GM21576 (cell line): ENCODE data around the gene OTOG.

ENCODE experiments used
- ATAC-seq: cut with Tn5 transposase; IDR thresholded peaks from one replicate; pipeline ENCODE4 v1.9.1; 2021; ENCODE audit warnings: mild to moderate bottlenecking, moderate library complexity; ENCODE audit not compliant: unreplicated experiment

OTOG gene

DNA sequence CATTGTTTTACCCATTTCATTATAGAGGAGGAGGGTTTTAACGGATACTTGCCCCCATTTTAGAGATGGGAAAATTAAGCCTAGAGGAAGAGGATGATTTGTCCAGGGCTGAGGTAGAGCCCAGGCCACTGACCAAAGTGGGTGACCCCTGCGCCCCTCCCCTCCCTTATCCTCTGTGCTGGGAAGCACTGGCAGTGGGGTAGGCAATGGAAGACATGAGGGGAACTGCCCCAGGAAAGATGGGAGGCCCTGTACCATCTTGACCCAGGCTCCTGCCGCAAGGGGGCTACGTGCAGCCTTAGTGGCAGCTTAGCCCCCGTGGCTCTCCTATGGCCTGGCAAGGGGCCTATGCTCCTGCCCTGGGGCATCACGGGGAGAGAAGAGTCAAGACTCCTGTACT, 95.9 kb downstream of the OTOG start:
- ATAC-seq = no peak

DNA sequence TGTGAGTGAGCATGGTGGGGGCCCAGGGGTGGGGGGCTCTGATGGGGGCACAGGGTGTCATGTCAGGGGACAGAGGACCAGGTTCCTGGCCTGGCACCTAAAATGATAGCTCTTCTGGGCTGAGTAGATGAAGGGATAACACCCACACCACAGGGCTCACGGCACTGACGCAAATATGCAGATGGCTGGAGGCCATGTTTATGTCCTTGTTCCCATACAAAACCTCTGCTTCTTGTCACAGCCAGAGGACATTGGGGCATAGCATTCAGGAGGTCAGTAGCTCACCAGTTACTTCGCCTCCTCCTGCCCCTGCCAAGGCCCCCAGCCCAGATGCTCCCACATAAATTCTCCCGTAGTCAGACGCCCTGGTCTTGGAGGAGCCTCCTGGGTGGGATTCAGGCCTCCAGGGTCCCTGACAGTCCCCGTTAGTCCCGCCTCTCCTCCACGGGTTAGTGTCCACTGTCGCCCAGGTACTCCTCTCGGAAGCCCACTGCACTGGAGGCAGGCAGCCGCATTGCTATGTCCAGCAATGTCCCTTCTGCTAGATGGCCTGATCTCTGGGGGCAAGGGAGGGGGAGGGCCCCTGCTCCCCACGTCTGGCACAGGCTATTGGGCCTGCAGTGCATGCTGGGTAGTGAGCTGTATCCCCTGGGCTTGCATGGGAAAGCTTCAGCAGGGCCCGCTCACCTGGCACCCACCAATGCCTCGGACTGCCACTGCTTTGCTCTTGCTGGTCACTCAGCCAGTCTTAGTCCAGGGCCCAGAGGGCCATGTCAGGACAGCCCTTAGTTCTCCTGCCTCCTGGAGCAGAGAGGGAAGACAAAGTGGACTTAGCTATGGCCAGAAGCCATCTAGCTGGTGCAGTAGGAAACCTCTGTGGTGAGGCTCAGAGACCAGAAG, 96.7 kb downstream of the OTOG start:
- ATAC-seq = no peak

DNA sequence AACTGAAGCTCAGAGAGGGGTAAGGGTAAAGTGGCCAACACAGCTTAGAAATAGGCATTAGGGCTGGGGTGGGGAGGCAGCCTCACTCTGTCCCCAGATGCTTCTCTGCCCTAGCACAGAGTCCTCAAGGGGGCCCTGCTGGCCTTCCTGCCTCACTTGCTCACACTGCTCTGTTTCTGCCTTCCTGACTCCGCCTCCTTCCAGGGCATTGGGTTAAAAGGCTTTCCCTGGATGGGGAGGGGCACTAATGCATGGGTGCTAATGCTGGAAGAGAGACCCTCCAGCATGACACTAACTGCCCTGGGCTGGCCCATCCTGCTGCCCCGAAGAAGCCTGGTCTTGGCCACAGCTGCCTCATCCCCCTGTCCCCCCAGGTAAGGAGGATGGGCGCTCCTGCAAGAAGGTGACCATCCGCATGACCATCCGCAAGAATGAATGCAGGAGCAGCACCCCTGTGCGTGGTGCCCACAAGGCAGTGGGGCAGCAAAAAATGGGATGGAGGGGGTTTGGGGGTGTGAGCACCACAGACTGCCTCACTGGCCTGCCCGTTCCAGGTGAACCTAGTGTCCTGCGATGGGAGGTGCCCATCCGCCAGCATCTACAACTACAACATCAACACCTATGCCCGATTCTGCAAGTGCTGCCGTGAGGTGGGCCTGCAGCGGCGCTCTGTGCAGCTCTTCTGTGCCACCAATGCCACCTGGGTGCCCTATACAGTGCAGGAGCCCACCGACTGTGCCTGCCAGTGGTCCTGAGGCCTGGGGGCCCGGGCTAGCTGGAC, 98.3 kb downstream of the OTOG start:
- no peak for ATAC-seq

DNA sequence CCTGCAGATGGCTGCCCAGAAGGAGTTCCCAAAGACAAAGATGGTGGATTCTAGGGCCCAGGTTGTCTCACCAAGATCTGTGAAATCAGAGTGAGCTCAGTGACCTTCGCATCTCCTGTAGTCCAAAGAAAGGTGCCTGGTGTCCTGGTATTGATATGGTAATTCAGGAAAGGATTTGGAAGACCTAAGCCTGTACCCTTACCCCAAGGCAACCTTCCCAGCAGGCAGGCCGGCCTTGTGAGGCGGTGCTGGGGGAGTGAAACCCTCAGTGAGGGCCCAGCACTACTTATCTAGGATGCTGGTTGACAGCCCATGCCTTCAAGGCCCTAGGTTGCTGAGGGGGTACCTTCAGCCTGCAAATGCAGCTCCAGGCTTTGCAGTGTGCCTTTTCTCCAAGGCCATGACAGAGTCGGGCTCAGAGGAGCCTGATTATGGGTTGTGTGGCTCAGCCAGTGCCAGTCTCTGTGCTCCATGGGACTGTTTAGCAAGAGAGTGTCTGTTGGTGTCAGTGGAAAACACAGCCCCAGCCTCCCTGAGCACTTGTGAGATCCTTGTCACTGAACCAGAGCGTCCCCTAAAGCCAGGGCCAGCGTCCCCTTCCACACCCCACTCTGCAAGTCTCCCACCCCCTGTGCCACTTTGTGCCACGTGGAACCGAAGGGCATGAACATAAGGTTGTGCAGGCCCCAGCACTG, 99.5 kb downstream of the OTOG start:
- no peak for ATAC-seq

DNA sequence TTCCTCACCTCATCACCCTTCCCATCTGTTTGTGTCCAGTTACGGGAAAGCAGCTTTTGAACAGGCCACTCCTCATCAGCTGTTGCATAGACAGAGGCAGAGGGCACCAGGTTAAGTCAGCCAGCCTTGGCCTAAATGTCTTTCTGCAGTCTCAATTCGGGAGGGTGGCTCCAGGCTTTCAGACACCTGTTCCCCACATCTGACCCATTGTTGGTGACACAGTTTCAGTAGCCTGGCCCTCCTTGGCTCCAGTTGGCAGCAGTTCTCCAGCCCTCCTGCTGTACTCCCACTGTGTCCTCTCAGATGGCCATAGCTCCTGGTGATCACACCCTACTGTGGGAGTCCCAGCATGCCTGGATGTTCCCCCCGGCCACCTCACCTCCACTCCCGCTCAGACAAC, 101.5 kb downstream of the OTOG start:
- no peak for ATAC-seq

DNA sequence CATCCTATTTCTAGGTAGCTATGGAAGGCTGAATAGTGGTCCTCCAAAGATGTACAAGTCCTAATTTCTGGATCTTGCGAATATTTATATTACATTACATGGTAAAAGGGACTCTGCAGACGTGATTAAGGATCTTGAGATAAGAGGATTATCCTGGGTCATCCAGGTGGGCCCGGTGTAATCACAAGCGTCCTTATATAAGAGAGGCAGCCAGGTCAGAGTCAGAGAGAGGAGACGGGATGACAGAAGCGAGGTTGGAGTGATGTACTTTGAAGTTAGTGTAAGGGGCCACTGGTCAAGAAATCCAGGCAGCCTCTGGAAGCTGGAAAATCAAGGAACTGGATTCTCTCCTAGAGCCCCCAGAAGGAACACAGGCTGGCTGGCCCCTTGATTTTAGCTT, 102.2 kb downstream of the OTOG start:
- no peak for ATAC-seq

DNA sequence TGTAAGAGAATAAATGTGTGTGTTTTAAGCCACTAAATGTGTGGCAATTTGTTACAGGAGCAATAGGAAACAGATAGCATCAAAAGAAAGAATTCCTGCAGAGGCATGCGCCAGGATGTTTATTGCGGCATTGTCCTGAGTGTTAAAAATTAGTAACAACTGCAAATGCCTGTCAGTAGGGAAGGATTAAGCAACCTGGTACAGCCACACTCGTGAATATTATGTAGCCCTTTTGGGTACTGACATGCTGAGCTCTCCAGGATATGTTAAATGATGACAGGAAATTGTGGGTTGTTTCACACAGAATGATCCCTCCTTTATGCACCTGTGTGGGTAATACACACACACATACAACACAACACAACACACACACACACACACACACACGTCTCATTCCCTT, 102.6 kb downstream of the OTOG start:
- no peak for ATAC-seq

DNA sequence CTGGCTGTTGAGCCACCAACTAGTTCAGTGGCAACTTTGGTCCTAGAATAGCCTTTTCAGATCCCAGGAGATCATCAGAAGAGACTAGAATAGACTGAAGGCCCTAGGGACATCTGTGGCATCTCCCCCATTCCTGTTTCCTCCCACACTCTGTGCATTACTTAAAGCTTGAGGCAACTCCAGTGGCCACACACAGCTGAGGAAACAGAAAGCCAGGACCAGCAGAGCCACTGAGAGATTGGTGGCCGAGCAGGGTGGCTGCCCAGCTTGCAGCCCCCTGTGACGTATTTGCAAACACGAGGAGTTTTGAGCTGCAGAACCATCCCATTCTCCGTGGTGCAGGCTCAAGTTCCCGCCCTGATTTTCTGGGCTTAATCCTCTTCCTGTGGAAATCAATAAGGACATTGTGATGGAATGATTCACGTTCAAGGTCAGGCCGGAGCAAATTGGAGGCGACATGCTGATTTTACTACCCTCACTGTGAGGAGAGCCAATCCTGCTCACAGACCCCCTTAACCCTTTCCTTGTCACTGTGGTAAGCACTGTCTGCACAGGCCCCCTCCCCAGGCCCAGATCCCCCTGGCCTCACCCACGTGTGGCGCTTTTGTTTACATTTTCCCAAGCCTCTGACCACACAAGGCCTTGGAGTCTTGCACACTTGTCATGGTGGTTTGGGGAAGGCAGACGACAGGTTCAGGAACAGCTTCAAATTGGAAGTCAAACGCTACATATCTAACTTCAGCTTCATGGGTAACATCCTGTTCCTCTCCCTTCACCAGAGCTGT, 103.3 kb downstream of the OTOG start:
- no peak for ATAC-seq

DNA sequence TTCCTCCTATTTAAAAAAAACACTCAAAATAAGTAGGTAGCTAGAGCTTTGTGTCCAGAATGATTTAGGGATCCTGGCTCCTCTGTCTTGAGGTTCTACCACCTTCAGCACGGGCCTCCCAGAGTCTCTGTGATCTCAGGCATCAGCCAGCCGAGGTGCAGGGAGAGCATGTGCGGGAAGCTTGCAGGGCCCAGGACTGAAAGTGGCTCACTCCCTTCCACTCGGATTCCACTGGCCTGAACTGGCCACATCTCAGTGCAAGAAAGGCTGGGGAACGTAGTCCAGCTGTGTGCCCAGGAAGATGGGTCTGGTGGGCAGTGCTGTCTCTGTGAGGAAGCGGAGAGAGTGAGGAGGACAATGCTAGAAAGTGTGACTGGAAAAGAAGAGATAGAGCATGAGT, 104.0 kb downstream of the OTOG start:
- no peak for ATAC-seq

DNA sequence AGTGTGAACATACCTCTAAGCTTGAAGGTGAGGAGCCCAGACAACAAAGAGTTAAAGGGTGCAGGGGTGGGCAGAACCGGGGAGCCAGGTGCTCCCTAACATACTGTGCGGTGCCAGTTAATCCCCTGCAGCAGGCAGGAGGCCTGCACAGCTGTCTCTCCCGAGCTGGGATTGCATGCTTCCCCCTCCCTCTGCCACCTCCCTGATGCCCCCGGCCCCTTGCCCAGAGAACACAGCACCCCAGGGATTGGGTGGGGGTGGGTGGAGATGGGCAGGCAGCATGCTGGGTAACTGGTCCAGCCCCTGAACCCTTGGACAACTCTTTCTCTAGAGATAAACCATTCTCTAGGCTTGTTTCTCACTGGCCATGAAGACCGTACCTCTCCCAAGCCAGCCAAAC, 104.6 kb downstream of the OTOG start:
- no peak for ATAC-seq

DNA sequence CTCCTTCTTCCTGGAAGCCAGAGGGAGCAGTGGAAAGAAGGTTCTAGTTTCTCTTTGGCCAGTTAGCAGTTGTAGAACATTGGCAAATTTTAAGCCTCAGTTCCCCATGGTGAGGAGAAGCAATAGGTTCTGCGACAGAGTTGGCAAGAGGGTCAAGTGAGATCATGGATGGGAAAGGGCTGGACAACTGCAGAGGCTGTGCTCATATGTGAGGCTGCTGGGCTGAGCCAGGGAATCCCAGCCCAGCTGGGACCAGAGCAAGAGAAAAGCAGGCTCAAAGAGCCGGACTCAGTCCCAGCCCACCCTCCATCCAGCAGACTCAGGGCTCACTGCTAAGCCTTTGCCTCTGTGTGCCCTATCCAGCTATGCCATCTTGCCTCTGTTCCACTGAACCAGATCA, 105.5 kb downstream of the OTOG start:
- ATAC-seq = no peak

DNA sequence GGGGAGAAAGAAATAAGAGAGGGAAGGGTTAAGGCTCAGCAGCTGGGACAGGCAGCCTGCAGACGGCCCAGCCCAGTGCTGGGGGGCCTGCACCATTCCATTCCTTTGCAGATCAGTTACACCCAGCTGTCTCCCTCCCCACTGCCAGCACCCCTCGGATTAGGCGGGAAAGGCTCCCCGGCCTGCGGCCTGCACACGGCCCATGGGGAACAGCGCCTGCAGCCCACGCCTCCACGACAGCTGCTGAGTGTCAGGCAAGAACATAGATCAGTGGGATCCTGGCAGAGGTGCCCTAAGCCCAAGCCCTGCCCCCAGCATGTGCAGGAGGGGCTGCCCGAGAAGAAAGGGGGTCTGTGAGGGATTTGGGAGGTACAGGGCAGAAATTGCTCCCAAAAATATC, 106.6 kb downstream of the OTOG start:
- no peak for ATAC-seq

DNA sequence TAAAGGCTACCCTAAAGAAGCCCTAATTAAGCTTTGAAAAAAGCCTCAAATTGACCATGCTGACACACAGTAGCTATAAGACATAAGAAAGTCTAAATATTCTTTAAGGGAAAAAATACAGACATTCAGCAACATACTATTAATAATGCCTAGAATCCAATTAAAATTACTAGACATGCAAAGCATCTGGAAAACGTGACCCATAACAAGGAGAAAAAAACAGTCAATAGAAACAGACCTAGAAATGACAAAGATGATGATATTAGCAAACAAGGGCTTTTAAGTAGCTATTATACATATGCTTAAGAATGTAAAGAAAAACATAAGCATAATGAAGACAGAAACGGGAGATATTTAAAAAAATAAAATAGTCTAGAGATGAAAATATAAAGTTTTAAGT, 108.6 kb downstream of the OTOG start:
- ATAC-seq = no peak

DNA sequence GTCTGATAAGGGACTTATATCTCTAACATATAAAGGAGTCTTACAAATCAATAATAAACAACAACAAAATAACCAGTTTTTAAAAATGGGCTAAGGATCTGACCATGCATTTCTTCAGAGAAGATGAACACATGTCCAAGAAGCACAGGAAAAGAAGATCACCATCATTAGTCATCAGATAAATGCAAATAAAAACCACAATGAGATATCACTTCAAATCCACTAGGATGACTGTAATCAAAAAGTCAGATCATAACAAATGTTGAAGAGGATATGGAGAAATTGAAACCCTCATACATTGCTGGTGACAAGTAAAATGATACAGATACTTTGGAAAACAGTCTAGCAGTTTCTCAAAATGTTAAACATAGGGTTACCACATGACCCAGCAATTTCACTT, 111.2 kb downstream of the OTOG start:
- ATAC-seq = no peak

DNA sequence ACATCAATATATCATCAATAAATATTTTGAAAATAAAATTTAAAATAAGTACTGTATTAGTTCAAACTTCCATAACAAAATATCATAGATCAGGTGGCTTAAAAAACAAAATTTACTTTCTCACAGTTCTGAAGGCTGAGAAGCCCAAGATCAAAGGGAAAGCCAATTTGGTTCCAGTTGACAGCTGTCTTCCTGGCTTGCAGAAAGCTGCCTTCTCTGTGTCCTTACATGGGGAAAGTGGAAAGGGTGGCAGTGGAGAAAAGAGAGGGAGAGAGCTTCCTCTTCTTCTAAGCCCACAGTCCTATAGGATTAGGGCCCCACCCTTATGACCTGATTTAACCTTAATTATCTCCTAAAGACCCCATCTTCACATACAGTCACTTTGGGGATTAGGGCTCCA, 121.1 kb downstream of the OTOG start:
- ATAC-seq = no peak

DNA sequence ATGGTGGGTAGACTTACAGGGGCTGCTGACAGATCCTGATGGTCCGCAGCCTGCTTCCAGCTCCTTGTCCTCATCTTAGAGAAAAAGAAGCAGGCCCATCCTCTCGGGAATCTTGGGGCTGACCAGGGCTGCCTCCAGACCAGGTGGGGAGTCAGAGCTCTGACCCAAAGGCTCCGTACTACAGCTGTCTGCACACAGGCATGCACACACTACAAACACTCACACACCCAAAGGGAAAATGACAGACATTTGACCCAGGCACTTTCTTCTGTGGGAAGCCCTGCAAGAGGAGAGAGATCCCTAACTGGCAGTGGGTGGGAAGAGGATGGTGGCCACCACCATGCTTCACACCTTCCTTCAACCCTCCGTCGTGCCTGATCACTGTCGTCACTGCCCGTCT, 125.4 kb downstream of the OTOG start:
- no peak for ATAC-seq

DNA sequence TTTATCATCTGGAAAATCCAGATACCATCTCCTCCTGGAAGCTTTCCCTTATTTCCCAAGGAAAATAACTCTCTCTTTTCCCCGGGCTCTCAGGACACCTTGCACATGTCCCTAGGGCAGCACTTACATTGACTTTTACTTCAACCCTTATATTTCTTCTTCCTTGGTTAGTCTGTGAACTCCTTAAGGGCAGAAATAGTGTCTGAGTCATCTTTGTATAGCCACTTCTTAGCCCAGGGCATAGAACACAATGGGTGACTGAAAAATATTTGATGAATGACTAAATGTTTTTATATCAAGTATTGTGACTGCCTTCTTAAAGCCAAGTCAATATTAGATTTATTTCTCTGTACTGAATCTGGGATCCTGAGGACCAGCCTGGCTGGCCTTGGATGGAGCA, 126.9 kb downstream of the OTOG start:
- no peak for ATAC-seq

DNA sequence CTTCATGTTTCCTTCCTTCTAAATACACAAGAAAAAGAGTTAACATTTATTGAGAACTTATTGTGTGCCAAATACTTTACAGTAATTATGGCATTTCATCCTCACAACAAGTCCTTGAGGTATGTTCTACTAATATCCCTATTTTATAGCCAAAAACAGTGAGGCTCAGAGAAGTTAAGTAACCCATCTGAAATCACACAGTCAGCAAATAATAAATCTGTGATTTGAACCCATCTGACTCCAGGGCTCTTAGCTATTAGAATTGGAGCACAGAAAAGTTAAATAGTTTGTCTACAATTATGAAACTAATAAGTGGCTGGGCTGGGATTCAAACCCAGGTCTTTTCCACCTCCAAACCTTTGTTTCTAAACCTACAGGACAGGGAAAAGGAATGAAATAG, 135.8 kb downstream of the OTOG start:
- ATAC-seq = no peak

DNA sequence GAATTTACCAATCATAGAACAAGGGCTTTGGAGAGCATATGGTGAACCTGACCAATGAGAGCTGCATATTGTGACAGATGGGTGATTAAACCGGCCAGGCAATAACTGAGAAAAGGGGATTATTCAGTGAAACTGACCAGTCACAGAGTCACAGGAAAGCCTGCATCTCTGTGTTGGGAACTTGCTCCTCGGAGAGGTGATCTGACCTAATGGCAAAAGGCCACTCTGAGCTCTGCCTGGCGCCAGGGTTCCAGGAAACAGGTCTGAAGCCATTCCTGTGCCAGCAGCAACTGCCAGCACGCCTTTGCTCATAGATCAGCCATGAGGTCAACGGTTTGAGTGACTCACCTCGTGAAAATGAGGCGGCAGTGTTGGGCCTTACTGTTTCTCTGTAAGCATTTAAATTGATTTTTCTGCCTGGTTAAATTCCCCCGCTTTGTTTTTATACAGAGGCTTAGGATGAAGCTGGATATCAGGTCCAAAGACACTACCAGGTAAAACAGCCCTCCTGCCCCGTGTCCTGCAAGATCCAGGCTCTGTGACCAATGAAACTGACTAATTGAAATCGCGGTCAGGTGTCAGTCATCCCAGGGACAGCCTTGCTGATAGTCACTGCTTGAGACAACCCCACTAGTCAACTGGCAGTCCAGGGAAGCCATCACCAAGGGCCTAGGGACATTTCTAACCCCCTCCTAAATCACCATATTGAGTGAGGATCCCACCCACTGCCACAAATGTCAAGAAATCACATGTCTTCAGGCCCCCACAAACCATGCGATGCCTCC, 136.5 kb downstream of the OTOG start:
- ATAC-seq = no peak

DNA sequence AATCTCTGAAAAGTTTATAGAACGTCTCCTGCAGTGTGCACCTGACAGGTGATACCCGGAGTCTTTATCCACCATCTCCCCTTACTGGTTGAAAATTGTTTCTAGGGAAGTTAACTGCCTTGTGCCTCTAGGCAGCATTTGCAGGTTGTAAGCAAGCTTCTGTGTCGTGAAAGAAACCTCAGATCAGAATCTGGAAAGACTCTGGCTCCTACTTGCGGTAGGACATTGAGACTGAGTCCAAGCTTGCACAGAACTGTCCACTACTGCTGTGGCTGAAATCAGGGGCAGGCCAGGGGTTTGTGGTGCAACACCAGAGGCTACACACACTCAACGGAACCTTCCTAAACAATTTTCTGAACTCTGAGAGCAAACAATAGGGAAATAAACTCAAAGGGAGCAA, 137.5 kb downstream of the OTOG start:
- no peak for ATAC-seq
